ENCODE results near the gene TMEM150B.
A peak's percentile ranks its signal among the peaks of the same experiment; 100 is the strongest.

The TMEM150B gene

GRCh38 chr19:55358493-55358892 is 33.4 kb upstream of the TMEM150B start:
- no peak for TF ChIP-seq CTCF (IDR thresholded peaks at IDR 0.05)
- Mint-ChIP-seq H3K4me3 (no peak overlapping the region), H3K9me3 (no peaks in the 10 kb centered on the region), H3K36me3 (ENCODE audit: low read depth) (no peaks in the 10 kb centered on the region), H3K27ac (no peak overlapping the region), H3K27me3 (ENCODE audit: low read depth, poor library complexity) (peaks cover 48% of the 10 kb centered on the region), H3K4me1 (peaks cover 17% of the 10 kb centered on the region)
- no peak for DNase-seq

DNA sequence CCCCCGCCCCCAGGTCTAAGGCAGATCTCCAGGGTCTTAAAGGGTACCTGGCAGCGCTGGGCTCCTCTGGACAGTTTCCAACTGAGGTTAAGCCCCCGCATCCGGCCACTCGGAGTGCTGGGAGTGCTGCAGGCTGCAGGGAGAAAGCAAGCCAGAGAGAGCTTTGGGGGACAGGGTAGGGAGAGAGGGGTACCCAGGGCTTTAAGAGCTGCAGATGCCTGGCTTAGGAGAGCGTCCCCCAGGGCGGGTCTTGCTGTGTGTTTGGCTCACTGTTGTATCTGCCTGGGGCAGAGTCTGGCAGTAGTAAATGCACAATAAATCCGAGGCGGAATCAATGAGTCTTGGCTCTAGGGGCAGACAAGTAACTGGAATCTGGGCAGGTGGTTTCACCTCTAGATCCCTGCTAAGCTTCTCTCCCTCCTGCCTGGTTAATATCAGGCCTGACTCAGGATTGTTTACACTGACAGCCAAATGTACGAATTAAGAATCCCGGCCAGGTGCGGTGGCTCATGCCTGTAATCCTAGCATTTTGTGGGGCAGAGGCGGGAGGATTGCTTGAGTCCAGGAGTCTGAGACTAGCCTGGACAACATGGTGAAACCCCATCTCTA is 30.2 kb upstream of the TMEM150B start:
- peaks cover 79% of the 10 kb centered on the region for H3K27me3 Mint-ChIP-seq (ENCODE audit: low read depth, poor library complexity)
- peaks cover 37% of the 10 kb centered on the region for H3K4me1 Mint-ChIP-seq
- H3K27ac Mint-ChIP-seq = no peak overlapping the region
- no peak for DNase-seq
- H3K36me3 Mint-ChIP-seq (ENCODE audit: low read depth) = no peaks in the 10 kb centered on the region
- no peak overlapping the region for H3K4me3 Mint-ChIP-seq
- H3K9me3 Mint-ChIP-seq = no peaks in the 10 kb centered on the region
- no peak for TF ChIP-seq CTCF (IDR thresholded peaks at IDR 0.05)

GRCh38 chr19:55354698-55355212 is 29.6 kb upstream of the TMEM150B start, which contains the start of gene COX6B2:
COX6B2 (minus strand) TSS chr19:55354719; CDS start chr19:55354521, 198 bp downstream.
- DNase-seq = no peak
- no peak within 1 kb of the TSS for H3K27ac Mint-ChIP-seq
- H3K4me1 Mint-ChIP-seq = peaks cover 39% of the 10 kb centered on the region
- TF ChIP-seq CTCF (IDR thresholded peaks at IDR 0.05) = no peak
- peaks cover 79% of the 10 kb centered on the region for H3K27me3 Mint-ChIP-seq (ENCODE audit: low read depth, poor library complexity)
- no peaks in the 10 kb centered on the region for H3K36me3 Mint-ChIP-seq (ENCODE audit: low read depth)
- peak within 1 kb of the TSS; percentile 81 for H3K4me3 Mint-ChIP-seq
- H3K9me3 Mint-ChIP-seq = no peaks in the 10 kb centered on the region

DNA sequence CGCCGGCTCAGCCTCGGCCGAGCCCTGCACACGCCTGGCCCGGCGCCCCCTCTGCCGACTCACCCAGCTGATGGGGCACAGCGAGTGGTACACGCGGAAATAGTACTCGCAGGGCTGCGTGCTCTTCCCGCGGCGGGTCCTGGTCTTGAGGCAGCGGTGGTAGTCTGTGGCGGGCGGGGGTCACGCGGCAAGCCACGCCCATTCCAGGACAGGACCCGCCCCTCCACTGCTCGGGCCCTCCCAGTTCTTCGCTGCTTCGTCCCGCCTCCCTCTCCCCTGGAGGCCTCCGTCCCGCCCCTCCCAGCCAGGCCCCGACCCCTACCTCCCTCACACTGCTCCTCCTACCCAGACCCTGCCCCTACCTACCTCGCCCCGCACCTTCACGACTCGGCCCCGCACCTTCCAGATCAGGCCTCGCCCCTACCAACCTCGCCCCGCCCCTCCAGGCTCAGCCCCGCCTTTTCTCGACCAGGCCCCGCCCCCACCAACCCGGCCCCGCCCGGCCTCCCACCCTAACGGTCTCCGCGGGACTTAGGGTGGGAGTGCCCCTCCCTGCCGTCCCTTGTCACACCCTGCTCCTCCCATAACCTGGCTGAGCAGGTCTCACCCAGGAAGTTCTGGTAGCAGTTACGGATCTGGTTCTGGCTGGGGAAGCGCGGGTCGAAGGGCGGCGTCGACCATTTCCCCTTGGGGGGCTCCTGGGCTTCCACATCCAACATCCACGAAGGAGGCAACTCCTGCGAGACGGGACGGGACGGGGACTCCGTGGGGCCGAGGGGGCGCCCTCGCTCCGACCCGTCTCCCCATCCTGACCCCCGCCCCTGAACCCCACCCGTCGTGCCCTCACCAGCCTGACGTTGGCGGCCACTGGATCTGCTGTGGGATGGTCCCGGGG is 28.9 kb upstream of the TMEM150B start:
- peaks cover 44% of the 10 kb centered on the region for H3K4me1 Mint-ChIP-seq
- H3K4me3 Mint-ChIP-seq = peak overlapping the region; percentile 81
- H3K27ac Mint-ChIP-seq = no peak overlapping the region
- no peaks in the 10 kb centered on the region for H3K36me3 Mint-ChIP-seq (ENCODE audit: low read depth)
- TF ChIP-seq CTCF (IDR thresholded peaks at IDR 0.05) = no peak
- H3K27me3 Mint-ChIP-seq (ENCODE audit: low read depth, poor library complexity) = peaks cover 78% of the 10 kb centered on the region
- no peaks in the 10 kb centered on the region for H3K9me3 Mint-ChIP-seq
- peak; percentile 89 for DNase-seq

DNA sequence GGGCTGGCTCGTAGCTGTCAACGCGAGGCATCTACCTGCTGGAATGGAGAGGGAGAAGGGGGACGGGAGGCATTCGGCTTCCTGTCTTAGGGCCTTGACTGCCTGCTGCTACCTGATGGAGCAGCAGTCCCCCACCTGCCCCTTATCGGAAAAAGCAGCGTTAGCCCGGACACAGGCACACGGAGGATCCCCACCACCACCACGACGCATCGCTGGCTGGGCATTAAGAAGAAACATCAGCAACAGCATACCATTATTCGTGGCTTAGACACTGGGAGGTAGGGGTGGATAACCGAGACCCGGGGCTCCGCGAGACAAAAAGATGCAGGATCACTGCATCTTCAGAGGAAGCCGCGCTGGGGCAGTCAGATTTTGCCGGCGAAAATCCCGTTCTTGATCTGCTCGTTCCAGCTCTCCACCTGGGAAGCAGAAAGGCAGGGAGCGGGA is 28.2 kb upstream of the TMEM150B start:
- TF ChIP-seq CTCF (IDR thresholded peaks at IDR 0.05) = no peak
- no peaks in the 10 kb centered on the region for H3K9me3 Mint-ChIP-seq
- DNase-seq = peak; percentile 42
- H3K27ac Mint-ChIP-seq = no peak overlapping the region
- H3K4me1 Mint-ChIP-seq = peaks cover 51% of the 10 kb centered on the region
- peaks cover 73% of the 10 kb centered on the region for H3K27me3 Mint-ChIP-seq (ENCODE audit: low read depth, poor library complexity)
- H3K36me3 Mint-ChIP-seq (ENCODE audit: low read depth) = no peaks in the 10 kb centered on the region
- peak overlapping the region; percentile 81 for H3K4me3 Mint-ChIP-seq
